Stimulated activated CD4-positive, alpha-beta T cell treated with anti-CD3 and anti-CD28 coated beads, TNF-alpha, amount 100 ng/mL, for 48 hours (primary cell): ENCODE measurements around the gene MROH2A.

Experiments
- DNase-seq, 3 donors: peaks; one replicate each; pipeline ENCODE4 v3.0.0-alpha.2; 2020; ENCODE audit warnings: low read depth in 3 of 3

Gene MROH2A

GRCh38 chr2:233801357-233802131, 23.4 kb downstream of the MROH2A start:
- DNase-seq = no peak

GRCh38 chr2:233802132-233802815, 24.1 kb downstream of the MROH2A start:
- no peak for DNase-seq

DNA sequence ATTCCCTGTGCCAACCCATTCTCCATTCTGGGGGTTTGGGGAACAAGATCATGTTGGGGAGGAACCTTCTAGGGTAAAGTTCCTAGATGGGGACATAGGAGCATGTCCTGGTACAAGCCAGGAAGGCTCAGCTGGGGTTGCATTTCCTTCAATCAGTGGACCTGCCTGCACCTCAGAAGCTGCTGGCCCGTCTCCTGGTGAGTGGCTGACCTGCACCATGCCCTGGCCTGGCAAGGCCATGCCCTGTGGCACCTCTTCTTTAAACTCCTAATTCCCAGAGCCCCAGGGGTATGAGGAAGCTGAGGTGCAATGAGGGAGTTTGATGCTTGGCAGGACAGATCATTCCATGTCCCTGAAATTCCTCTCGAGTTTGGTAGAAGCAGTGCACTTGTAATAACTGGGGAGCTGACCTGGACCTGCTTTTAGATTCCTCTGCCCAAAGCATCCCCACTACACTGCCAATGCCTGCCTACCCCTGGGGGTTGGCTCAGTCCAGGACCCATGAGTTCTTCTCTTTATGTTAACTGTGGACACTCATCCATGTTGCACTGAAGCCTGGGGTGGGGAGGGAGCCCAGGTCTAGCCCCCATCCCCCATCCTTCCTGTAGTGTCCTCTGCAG, 25.3 kb downstream of the MROH2A start:
- DNase-seq = no peak

GRCh38 chr2:233803994-233804393, 25.9 kb downstream of the MROH2A start:
- DNase-seq = no peak

DNA sequence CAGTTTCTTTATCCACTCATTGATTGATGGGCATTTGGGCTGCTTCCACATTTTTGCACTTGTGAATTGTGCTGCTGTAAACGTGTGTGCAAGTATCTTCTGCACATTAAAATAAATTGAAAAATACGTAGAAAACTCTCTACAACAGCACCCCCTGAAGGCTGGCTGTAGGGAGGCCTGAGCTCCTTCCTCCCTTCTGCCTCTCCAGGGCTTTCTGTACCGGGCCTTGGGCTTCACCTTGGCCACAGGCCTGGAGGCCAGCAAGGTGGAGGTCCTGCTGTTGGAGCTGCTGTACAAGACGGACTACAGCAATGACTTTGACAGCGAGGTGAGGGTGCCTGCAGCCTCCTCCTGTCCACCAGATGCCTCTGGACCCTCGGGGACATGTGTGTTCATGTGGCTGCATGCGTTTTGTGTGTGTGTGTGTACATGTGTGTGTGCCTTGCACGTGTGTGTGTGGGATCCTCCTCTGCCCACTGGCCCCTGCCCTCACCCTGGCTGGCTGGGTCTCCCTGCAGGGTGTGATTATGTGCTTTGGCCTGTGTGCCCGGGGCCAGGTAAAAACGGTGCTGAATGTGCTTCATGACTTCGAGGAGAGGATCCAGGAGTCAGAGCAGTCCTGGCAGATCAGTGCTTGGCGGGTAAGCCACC, 29.2 kb downstream of the MROH2A start:
- DNase-seq = no peak

DNA sequence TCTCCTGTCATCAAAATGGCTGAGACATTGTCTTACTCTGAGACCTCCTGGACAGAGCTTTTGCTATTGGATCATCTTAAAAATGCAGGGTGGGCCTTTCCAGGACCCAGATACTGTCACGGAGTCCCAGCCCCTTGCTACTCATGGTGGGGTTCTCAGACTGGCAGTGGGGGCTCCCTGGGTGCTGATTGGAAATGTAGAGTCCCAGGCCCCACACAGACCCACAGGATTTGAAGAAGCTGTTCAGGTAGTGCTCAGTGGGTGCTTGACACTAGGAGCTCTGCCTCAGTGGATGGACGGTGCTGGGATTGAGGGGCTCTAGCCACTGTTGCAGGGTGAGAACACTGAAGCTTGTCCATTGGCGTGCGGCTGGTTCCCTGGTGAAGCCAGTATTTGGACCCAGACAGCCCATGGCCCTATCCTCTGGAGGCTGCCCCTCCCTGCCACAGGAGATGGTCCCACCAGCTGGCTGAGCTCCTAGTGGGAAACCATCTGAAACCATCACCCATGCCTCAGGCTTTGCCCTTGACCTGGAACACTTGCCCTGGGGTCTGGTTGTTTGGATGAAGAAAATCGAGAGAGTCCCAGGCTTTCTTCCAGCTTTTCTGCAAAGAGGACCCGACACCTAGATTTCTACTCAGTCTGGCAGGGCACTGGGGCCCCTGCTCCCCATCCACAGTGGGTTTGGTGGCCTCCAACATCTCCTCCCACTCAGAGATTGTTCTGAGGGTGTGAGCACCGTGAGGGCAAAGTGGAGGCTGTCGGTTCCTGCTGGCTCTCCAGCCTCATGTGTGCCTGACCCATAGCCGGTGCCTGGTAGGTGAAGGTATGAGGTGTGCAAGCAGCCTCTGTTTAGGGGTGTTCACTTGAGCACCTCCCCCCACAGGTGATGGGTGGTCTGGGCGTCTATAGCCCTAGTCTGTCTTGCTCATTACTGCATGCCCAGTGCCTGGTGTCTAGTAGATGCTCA, 30.1 kb downstream of the MROH2A start:
- DNase-seq = no peak

DNA sequence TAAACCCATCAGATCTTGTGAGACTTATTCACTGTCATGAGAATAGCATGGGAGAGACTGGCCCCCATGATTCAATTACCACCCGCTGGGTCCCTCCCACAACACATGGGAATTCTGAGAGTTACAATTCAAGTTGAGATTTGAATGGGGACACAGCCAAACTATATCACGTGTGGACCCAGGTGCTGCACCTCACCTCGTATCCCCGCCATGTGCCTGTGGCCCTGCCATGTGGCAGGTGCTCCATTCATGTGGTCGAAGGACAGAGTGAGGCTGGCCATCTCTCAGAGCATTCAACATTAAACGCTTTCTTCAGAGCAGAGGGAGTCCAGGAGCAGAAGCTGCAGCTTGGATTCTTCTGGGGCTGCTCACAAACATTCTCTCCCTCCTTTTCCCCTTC, 32.3 kb downstream of the MROH2A start:
- DNase-seq = no peak

DNA sequence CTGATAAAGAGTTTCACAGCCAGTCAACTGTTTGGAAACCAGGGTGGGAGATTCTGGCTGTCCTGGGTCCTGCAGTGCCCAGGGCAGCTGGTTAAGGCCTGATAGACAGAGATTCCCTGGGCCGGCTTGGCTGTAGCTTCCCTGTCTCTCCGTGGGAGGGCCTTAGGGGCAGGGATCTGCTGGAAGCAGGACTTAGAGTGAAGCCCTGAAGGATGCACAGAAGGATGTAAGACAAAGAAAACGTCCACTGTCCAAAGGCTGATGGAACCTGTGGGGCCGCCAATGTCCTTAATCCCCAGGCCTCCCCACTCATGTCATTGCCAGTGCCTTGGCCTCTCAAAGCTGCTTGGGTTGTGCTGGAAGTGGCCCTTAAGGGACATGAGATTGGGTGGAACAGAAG, 33.0 kb downstream of the MROH2A start:
- DNase-seq = no peak

GRCh38 chr2:233811732-233812131, 33.6 kb downstream of the MROH2A start:
- DNase-seq = no peak

- DNase-seq = no peak
These were observed 35.3 kb downstream of the MROH2A start for GRCh38 chr2:233813236-233814055.

GRCh38 chr2:233814056-233814835, 36.1 kb downstream of the MROH2A start:
- DNase-seq = no peak

DNA sequence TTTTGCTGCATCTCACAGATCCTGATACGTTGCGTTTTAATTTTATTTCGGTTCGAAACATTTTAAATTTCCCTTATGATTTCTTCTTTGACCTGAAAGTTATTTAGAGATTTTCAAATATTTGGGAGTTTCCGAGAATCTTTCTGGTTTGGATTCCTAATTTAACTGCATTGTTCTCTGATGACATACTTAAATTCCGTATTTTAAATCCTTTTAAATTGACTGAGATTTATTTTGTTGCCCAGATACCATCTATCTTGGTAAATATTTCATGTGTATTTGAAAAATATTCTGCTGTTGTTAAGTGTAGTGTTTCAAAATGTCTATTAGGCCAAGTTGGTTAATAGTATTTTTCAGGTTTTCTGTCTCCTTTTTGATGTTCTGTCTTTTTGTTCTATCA, 37.7 kb downstream of the MROH2A start:
- DNase-seq = no peak

DNA sequence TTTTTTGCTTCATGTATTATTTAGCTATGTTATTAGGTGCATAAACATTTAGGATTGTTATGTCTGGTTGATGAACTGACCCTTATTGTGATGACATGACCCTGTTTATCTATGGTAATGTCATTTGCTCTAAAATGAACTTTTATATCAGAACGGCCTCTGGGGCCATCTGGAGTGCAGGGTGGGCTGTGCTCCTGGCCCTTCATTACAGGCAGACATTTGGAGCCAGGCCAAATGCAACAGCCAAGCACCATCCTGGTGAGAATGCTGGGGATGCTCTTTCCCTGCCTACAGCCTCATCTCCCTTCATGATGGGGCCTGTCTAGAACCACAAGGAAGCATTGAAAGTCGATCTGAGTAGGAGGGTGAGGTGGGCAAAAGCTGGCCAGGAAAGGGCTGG, 38.2 kb downstream of the MROH2A start:
- no peak for DNase-seq

GRCh38 chr2:233816771-233817170, 38.6 kb downstream of the MROH2A start:
- DNase-seq = no peak

DNA sequence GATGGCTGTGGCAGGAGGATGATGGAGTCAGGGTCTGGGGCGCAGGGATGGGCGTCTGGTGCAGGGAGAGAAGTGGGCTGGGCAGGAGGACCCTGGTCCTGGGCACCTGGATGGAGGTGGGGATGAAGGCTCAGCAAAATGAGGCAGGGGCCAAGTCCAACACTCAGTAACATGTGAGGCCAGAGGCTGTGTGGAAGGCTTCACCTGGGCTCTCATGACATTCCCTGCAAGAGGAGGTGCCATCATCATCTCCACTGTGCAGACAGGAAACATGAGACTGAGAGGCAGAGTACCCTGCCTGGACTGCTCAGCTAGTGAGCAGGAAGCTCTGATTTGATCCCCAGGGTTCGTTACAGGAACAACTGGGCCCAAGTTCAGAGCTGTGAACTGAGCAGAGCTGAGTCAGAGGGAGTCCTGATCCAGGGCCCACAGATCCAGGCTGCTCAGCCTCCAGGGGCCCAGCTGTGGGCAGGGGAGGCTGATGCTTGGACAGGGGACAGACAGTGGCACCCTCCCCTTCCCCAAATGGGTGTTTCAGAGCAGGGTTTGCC, 39.3 kb downstream of the MROH2A start:
- no peak for DNase-seq

DNA sequence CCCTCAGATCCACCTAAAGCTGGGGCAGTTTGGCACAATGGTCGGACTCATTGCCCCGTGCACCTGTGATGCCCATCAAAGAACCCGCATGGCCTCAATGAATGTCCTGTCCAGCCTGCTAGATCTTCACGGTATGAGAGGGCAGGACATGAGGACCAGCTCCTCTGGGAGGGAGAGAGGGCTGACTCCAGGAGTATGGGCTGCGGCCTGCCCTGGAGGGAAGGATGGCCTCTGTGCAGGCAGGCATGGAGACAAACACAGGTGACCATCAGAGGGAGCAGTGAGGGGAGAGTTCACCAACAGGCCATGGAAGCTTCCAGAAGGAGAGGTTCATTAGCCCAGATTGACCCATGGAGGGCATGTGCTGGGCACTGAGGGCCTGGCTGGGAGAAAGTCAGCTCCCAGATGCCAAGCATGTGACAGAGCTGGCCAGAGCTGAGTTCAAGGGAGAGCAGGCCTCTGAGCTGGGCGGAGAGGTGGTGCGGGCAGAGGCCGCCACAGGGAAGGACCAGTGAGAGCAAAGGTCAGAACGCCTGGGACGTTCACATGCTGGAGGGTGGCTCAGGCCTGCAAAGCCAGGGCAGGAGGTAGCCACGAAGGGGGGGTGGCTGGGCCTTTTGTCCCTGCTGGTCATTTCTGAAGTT, 40.0 kb downstream of the MROH2A start:
- no peak for DNase-seq

DNA sequence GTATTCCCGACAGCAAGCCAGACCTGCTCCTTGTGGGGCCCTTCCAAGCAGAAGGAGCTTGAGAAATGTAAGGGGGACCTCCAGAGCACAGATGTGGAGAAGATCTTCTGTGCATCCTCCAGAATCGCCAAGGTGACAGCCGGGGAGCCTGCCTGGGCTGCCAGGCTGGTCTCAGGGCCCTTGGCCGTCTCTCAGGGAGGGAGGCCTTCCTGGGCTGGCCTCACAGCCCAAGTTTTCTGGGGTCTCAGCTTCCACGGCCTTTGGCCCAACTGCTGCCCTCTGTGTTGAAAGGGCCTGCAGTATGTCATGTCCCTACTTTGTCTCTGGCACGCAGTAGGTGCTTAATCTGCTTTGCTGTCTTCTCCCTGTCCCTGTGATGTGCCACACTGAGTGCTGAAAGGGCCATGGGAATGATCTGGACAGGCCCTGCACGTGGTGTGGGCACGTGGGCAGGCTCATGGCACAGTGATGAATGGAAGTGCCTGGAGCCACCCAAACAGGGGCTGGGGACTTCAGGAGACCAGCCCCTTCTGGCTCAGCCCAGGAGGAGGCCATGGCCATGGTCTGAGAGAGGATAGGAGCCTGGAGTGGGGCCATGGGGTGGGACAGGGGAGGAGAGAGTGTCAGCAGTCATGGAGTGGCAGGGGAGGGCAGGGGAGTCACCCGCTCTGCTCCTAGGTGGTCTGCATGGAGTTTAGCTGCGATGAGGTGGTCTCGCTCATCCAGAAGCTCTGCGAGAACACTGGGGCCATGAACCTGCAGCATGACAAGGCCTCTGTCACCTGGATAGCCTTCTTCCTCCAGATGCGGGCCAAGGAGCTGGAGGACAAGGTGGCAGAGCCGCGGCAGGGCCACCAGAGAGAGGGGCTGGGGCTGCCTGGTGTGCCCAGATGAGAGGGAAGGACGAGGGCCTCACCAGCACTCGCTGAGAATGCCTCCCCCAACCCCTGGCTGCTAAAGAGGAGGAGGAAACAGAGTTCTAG, 40.8 kb downstream of the MROH2A start:
- DNase-seq = no peak
